HG03457 (cell line): Measurements from ENCODE around the gene SHMT2.
"Not testable (repeated sequence)": the region's sequence is repeated elsewhere in the genome, so short reads cannot be mapped to it uniquely, and the experiment has no call there.

Source experiments
- ATAC-seq: cut with Tn5 transposase; IDR thresholded peaks from one replicate; pipeline ENCODE4 v1.9.1; 2021; ENCODE audit warnings: moderate number of reproducible peaks; ENCODE audit not compliant: unreplicated experiment

The SHMT2 gene

GRCh38 chr12:57261428-57261865 lies 31.9 kb downstream of the SHMT2 start:
- ATAC-seq, result no peak

- no peak for ATAC-seq
These were observed 32.8 kb downstream of the SHMT2 start for GRCh38 chr12:57262126-57262822.

- no peak for ATAC-seq
These were observed 33.6 kb downstream of the SHMT2 start for GRCh38 chr12:57263096-57263495.

- ATAC-seq, result no peak
These were observed 37.2 kb downstream of the SHMT2 start for GRCh38 chr12:57266681-57267080.

GRCh38 chr12:57268264-57268663 lies 38.8 kb downstream of the SHMT2 start:
- ATAC-seq, result no peak

GRCh38 chr12:57270966-57271470 lies 41.5 kb downstream of the SHMT2 start:
- no peak for ATAC-seq

- ATAC-seq, result no peak
These were observed 43.0 kb downstream of the SHMT2 start for GRCh38 chr12:57272337-57273151.

- no peak for ATAC-seq
These were observed 44.0 kb downstream of the SHMT2 start for GRCh38 chr12:57273516-57273915.

GRCh38 chr12:57276233-57276632 lies 46.7 kb downstream of the SHMT2 start:
- not testable (repeated sequence) for ATAC-seq

GRCh38 chr12:57276935-57277563 lies 47.5 kb downstream of the SHMT2 start:
- no peak for ATAC-seq

- no peak for ATAC-seq
These were observed 49.2 kb downstream of the SHMT2 start for GRCh38 chr12:57278465-57279381.

- peak; percentile 82 for ATAC-seq
These were observed 50.9 kb downstream of the SHMT2 start for GRCh38 chr12:57280211-57281062.

- ATAC-seq, result not testable (repeated sequence)
These were observed 52.6 kb downstream of the SHMT2 start for GRCh38 chr12:57282073-57282472.
